GM23338 (cell line): Measurements from ENCODE around the gene LMO7.

Source experiments
- EZH2 ChIP-seq: fragments of 200-600 bp; sonication (generic); IDR thresholded peaks from one replicate; pipeline ENCODE4 v1.8.0; 2017; ENCODE audit warnings: antibody characterized with exemption, mild to moderate bottlenecking, low read depth; ENCODE audit not compliant: unreplicated experiment
- JUNB ChIP-seq: IDR thresholded peaks from one replicate; pipeline ENCODE4 v1.6.1; 2016; ENCODE audit warnings: antibody characterized with exemption; ENCODE audit not compliant: unreplicated experiment
- POLR2AphosphoS5 ChIP-seq: IDR thresholded peaks from 2 replicates; pipeline ENCODE4 v1.6.1; 2016; ENCODE audit warnings: antibody characterized with exemption, low read depth
- STAT1 ChIP-seq: IDR thresholded peaks from one replicate; pipeline ENCODE4 v1.6.1; 2016; ENCODE audit warnings: antibody characterized with exemption; ENCODE audit not compliant: unreplicated experiment
- ZNF114 ChIP-seq: fragments of 250-450 bp; sonication (Bioruptor Pico); IDR thresholded peaks from 2 replicates; pipeline ENCODE4 v1.5.0; 2020; ENCODE audit warnings: mild to moderate bottlenecking, moderate library complexity
- TF ChIP-seq, protein P1 (sequence below), 2 experiments: fragments of 200-600 bp in 1 of 2; sonication (generic) in 1 of 2; conservative IDR thresholded peaks; 2 replicates each; pipeline versions ENCODE4 v1.5.1 to v1.6.1; 2016 to 2017; ENCODE audit warnings: antibody characterized with exemption in 2 of 2, low read depth in 2 of 2, mild to moderate bottlenecking in 2 of 2, moderate library complexity in 1 of 2
- TF ChIP-seq, protein P2 (sequence below): IDR thresholded peaks from one replicate; pipeline ENCODE4 v1.6.1; 2018; ENCODE audit warnings: antibody characterized with exemption; ENCODE audit not compliant: unreplicated experiment
- TF ChIP-seq, protein P3 (sequence below): IDR thresholded peaks from 2 replicates; pipeline ENCODE4 v1.6.1; 2016; ENCODE audit warnings: antibody characterized with exemption

DNA sequence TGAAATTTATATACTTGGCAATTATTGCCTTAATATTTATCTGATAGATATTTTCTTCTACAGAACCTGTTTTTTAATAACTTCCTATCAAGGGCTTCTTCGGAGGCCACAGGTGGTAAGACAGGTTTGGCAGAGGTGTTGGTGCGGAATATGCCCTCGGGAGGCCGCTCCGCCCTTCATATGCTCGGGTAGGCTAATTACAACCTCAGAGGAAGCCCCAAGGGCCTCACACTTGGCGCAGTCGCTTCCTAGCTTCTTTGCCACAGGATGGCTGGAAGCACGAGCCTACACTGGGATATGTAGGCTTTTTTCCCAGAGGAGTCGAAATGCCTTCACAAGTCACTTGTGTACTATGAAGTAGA is 68.8 kb downstream of the LMO7 start:
- TF ChIP-seq, protein P1, sequence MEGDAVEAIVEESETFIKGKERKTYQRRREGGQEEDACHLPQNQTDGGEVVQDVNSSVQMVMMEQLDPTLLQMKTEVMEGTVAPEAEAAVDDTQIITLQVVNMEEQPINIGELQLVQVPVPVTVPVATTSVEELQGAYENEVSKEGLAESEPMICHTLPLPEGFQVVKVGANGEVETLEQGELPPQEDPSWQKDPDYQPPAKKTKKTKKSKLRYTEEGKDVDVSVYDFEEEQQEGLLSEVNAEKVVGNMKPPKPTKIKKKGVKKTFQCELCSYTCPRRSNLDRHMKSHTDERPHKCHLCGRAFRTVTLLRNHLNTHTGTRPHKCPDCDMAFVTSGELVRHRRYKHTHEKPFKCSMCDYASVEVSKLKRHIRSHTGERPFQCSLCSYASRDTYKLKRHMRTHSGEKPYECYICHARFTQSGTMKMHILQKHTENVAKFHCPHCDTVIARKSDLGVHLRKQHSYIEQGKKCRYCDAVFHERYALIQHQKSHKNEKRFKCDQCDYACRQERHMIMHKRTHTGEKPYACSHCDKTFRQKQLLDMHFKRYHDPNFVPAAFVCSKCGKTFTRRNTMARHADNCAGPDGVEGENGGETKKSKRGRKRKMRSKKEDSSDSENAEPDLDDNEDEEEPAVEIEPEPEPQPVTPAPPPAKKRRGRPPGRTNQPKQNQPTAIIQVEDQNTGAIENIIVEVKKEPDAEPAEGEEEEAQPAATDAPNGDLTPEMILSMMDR (conservative IDR thresholded peaks at IDR 0.05; ENCODE audit: low read depth in 2 of 2): 0 out of 4 replicates have a peak, but pooled peaks of 1 of the 2 experiments have one; percentile 4
- no peak for TF ChIP-seq ZNF114
- TF ChIP-seq EZH2: no peak
- no peak for TF ChIP-seq POLR2AphosphoS5
- TF ChIP-seq STAT1: no peak
- TF ChIP-seq, protein P2, sequence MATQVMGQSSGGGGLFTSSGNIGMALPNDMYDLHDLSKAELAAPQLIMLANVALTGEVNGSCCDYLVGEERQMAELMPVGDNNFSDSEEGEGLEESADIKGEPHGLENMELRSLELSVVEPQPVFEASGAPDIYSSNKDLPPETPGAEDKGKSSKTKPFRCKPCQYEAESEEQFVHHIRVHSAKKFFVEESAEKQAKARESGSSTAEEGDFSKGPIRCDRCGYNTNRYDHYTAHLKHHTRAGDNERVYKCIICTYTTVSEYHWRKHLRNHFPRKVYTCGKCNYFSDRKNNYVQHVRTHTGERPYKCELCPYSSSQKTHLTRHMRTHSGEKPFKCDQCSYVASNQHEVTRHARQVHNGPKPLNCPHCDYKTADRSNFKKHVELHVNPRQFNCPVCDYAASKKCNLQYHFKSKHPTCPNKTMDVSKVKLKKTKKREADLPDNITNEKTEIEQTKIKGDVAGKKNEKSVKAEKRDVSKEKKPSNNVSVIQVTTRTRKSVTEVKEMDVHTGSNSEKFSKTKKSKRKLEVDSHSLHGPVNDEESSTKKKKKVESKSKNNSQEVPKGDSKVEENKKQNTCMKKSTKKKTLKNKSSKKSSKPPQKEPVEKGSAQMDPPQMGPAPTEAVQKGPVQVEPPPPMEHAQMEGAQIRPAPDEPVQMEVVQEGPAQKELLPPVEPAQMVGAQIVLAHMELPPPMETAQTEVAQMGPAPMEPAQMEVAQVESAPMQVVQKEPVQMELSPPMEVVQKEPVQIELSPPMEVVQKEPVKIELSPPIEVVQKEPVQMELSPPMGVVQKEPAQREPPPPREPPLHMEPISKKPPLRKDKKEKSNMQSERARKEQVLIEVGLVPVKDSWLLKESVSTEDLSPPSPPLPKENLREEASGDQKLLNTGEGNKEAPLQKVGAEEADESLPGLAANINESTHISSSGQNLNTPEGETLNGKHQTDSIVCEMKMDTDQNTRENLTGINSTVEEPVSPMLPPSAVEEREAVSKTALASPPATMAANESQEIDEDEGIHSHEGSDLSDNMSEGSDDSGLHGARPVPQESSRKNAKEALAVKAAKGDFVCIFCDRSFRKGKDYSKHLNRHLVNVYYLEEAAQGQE: no peak
- no peak for TF ChIP-seq JUNB
- TF ChIP-seq, protein P3, sequence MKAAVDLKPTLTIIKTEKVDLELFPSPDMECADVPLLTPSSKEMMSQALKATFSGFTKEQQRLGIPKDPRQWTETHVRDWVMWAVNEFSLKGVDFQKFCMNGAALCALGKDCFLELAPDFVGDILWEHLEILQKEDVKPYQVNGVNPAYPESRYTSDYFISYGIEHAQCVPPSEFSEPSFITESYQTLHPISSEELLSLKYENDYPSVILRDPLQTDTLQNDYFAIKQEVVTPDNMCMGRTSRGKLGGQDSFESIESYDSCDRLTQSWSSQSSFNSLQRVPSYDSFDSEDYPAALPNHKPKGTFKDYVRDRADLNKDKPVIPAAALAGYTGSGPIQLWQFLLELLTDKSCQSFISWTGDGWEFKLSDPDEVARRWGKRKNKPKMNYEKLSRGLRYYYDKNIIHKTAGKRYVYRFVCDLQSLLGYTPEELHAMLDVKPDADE: no peak
